Activated CD4-positive, alpha-beta T cell treated with anti-CD3 and anti-CD28 coated beads, Interleukin-10, Interleukin-2, amounts not matched to agents 100 ng/mL and 50 ng/mL, durations not matched to agents 16 hours and 8 hours (primary cell): ENCODE measurements around the gene GOLGA8K.
A peak's percentile ranks its signal among the peaks of the same experiment; 100 is the strongest.
"Not testable (repeated sequence)": the region's sequence is repeated elsewhere in the genome, so short reads cannot be mapped to it uniquely, and the experiment has no call there.

Source experiments
- DNase-seq: peaks from one replicate; pipeline ENCODE4 v3.0.0-alpha.2; 2020

The GOLGA8K gene

GRCh38 chr15:32403192-32403591 is at the start of gene GOLGA8K:
TSS of gene GOLGA8K (minus strand) at chr15:32403292. CDS start at chr15:32403194, 98 bp downstream.
- not testable (repeated sequence) for DNase-seq

- DNase-seq: not testable (repeated sequence)
Observed at GRCh38 chr15:32440445-32440977, 37.4 kb upstream of the GOLGA8K start.

- not testable (repeated sequence) for DNase-seq
Observed at GRCh38 chr15:32434102-32434963, 31.2 kb upstream of the GOLGA8K start.

- not testable (repeated sequence) for DNase-seq
Observed at GRCh38 chr15:32427635-32428034, 24.5 kb upstream of the GOLGA8K start.

- DNase-seq: not testable (repeated sequence)
Observed at GRCh38 chr15:32426511-32426910, 23.4 kb upstream of the GOLGA8K start.

GRCh38 chr15:32407903-32408302 is 4.8 kb upstream of the GOLGA8K start:
- DNase-seq: peak; percentile 53

GRCh38 chr15:32396522-32396921 is 6.6 kb downstream of the GOLGA8K start:
- not testable (repeated sequence) for DNase-seq

GRCh38 chr15:32394745-32395144 is 8.3 kb downstream of the GOLGA8K start:
- DNase-seq: not testable (repeated sequence)

GRCh38 chr15:32388050-32388648 is 14.9 kb downstream of the GOLGA8K start:
- DNase-seq: not testable (repeated sequence)

- DNase-seq: not testable (repeated sequence)
Observed at GRCh38 chr15:32385823-32386495, 17.1 kb downstream of the GOLGA8K start.

- DNase-seq: not testable (repeated sequence)
Observed at GRCh38 chr15:32374185-32374584, 28.9 kb downstream of the GOLGA8K start.

GRCh38 chr15:32373707-32374106 is 29.4 kb downstream of the GOLGA8K start:
- not testable (repeated sequence) for DNase-seq

GRCh38 chr15:32372075-32372474 is 31.0 kb downstream of the GOLGA8K start:
- DNase-seq: not testable (repeated sequence)

- DNase-seq: not testable (repeated sequence)
Observed at GRCh38 chr15:32370526-32370925, 32.6 kb downstream of the GOLGA8K start.

- DNase-seq: not testable (repeated sequence)
Observed at GRCh38 chr15:32370064-32370463, 33.0 kb downstream of the GOLGA8K start.

- DNase-seq: not testable (repeated sequence)
Observed at GRCh38 chr15:32366492-32366891, 36.6 kb downstream of the GOLGA8K start.

GRCh38 chr15:32365955-32366354 is 37.1 kb downstream of the GOLGA8K start:
- not testable (repeated sequence) for DNase-seq

- DNase-seq: not testable (repeated sequence)
Observed at GRCh38 chr15:32364944-32365343, 38.1 kb downstream of the GOLGA8K start.

- not testable (repeated sequence) for DNase-seq
Observed at GRCh38 chr15:32363449-32363848, 39.6 kb downstream of the GOLGA8K start.

- DNase-seq: not testable (repeated sequence)
Observed at GRCh38 chr15:32361662-32362061, 41.4 kb downstream of the GOLGA8K start.

- DNase-seq: not testable (repeated sequence)
Observed at GRCh38 chr15:32358462-32358861, 44.6 kb downstream of the GOLGA8K start.

- DNase-seq: not testable (repeated sequence)
Observed at GRCh38 chr15:32356909-32357308, 46.2 kb downstream of the GOLGA8K start.

GRCh38 chr15:32352748-32353147 is 50.3 kb downstream of the GOLGA8K start:
- DNase-seq: not testable (repeated sequence)
